HG02840 (cell line): ENCODE data around the gene SMOC1.

ENCODE experiments used
- ATAC-seq: cut with Tn5 transposase; IDR thresholded peaks from one replicate; pipeline ENCODE4 v1.9.1; 2021; ENCODE audit warnings: mild to moderate bottlenecking, moderate library complexity, moderate number of reproducible peaks; ENCODE audit not compliant: unreplicated experiment, low FRiP score

Gene SMOC1

DNA sequence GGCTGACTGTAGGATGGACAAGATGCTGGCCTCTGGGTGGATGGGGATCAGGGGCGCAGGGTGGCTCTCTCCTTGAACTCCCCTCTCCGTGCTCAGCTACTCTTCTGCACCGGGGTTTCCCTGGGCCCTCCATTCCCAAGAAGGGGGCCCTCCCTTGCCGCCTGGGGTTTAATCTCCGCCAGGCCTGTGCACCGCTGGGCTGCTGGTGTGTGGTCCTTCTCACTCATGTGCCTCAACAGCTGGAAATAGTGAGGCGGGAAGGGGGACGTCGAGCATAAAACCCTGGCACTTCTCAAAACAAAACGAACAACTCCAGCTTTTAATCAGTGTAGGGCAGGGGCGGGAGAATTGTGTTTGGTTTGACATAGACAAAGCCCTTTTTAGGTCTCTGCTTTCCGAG lies 19.0 kb upstream of the SMOC1 start:
- ATAC-seq: no peak

DNA sequence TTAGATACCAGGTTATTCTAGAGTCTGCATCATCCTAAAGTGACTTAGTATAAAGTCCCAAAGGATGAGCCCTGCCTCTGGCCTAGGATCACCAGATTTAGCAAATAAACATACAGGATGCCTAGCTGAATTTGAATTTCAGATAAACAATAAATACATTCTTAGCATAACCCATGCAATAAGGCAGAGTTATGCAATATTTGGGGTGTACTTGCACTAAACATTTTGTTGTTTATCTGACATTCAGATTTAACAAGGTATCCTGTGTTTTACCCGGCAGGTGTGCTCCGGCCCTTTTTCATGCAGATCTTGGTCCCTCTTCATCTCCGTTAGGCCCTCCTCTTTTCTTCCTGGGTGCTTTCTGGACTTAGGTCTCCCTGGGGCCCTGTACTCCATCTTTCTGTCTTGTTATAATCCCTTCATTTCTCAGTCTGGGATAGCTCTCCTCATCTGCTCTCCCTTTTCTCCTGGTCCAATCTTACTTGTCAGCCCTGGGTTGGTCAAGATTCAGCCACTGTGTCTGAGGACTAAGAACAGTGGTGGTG lies 18.1 kb upstream of the SMOC1 start:
- no peak for ATAC-seq

DNA sequence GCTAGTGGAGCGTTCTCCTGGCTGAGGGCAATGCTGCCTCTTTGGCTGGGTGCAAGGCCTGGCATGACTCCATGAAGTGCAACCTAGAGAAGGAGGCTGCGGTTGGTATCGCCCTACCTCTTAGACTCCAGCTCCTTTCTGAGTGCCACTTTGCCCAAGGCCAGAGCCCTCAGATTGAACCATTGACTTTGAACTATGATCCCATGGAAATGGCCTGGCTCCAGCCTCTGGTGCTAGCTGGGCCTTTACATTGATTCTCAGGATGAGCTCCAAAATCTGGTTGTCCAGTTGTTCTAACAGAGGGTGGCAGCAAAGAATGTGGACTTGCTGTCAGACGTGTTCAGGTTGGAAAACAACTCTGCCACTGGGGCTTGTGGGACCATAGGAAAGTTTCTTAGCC lies 16.1 kb upstream of the SMOC1 start:
- no peak for ATAC-seq

DNA sequence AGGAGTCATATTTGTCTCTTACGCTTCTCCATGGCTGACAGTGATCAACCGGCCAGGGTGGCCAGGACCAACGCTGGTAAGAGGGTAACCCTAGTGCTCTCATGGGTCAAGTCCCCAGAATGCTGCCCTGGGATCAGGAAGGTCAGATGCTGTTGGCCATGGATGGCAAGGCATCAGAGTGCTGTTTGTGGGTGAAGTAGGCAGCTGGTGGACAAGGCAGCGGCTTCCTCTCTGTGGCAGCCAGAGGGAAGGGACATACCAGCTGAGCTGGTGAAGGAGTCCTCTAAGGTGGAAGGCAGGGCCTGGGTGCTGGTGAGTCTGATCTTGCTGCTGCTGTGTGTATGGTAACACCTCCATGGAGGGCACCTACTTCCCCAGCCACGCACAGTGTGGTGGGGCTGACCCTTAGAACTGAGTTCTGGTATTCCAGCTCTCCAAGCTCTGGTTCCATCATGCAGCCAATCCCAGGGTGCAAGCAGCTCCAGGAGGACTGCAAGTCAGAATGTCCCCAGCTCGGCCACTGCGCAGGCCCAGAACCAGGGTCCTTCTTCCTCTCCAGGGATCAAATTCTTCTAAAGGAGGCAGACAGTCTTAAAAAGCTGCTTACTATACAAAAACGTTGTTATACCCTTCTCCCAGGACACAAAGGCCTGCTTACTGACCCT lies 13.4 kb upstream of the SMOC1 start:
- no peak for ATAC-seq

DNA sequence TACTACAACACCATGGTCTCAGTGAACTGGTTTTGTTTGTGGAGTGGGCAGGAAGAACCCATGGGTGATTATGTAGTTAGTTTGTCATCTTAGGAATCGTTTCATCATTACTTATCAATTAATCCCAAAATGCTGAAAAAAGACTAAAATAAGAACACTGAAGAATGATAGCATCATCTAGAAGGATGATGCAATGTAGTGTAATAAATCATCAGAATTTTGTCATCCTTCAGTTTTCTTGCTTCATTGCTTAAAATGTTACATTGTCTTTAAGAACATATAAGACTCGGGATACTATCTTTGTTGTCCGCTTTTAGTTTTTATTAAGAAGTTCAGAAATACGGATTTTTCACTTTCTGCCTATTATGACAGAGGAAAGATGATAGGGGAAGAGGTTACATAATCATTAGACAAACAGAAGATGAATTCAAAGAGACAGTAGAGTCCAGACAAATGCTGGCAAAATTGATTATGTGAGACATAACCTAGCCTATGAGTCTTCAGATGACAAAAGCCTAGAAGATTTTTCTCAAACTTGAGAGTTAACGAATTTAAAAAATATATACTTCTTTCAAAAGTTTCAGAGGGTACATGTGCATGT lies 10.8 kb upstream of the SMOC1 start:
- no peak for ATAC-seq

- no peak for ATAC-seq
Measured at GRCh38 chr14:69870613-69871012, 8.6 kb upstream of the SMOC1 start.

- ATAC-seq: no peak
Measured at GRCh38 chr14:69873877-69874780, 5.1 kb upstream of the SMOC1 start.

GRCh38 chr14:69876221-69876847 lies 2.9 kb upstream of the SMOC1 start:
- ATAC-seq: no peak

DNA sequence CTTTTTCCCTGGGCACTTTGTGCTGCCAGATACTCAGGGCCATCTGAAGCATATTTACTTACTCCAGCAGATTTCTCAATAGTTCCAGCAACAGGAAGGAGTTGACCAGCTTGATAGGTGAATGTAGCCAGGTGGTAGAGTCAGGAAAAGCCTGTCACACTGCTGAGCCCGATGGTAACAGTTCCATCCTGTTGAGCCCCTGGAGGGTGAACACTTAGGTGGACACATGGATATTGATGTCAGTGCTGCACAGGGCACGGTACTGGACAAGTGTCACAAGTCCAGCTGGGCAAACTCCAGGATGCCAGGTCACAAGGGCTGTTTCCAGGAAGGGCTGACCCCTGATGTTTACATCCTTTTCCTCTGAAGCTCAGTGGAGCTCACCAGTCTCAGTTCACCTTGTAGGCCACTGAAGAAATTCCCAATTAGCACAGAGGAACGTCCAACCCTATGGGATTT lies 2.3 kb upstream of the SMOC1 start:
- no peak for ATAC-seq

DNA sequence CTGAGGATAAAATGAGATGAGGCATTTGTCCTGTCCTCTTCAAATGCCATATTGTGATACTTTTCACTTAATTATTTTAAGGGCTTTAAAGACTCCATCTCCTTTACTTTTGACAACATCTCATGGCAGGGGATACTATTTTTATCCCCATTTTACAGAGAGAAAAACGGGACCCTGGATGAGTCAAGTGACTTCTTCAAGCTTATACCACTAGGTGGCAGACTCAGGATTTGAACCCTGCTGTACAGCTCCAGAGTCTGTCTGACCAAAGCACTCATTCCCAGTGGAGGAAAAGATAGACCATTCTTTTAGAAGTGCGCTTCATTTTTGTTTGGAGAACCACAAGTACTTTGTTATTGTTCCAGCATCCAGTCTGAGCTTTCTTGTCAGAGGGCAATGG lies 1.7 kb upstream of the SMOC1 start:
- ATAC-seq: no peak

DNA sequence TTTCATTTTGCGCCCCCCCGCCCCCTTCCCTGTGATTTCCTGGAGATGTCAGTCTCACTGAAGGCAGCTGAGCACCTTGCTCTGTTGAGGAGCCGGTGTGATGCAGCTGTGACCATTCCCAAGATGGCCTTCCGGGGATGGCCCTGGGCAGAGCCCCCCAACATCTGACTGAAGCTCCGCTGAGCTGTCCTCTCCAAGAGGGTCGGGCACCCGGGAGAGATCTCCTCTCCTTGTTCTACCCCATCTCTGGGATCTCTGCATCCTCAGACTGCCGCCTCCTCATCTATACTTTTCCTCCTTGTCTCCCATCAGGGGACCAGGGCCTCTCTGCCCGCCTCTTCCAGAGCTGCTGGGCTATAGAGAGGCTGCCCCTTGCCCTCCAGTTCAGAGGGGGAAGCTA lies 965 bp upstream of the SMOC1 start:
- no peak for ATAC-seq

GRCh38 chr14:69880044-69880487 lies 850 bp downstream of the SMOC1 start:
- no peak for ATAC-seq

DNA sequence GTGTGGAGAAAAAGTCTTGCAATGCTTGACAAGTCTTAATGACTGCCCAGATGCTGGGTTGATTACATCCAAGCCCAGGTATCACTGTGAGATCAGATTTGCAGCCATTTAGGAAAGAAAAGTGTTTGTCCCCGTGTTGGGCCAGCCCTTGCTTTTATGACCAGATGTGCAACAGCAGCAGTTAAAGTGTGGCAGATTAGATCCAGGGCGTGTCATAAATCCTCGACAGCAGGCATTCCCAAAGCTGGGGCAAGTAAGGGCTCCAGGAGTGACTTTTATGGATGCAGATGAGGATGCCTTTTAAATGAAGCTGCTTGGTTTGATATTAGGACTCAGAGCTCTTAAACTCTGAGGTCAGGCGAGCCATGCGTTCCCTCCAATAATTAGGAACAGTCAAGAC lies 1.7 kb downstream of the SMOC1 start:
- no peak for ATAC-seq

GRCh38 chr14:69882116-69882864 lies 3.1 kb downstream of the SMOC1 start:
- no peak for ATAC-seq

DNA sequence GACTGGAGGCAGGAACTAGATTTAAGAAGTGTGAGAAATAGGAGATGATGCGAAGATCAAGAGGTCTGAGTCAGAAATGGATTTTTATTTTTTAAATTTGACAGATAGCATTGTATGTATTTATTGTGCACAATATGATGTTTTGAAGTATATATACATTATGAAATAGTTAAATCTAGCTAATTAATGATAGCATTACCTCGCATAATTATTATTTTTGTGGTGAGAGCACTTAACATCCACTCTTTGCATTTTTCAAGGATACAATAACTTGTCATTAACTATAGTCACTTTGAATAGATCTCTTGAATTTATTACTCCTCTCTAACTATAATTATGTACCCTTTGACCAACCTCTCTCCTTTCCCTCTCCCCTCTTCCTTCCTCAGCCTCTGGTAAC lies 3.7 kb downstream of the SMOC1 start:
- ATAC-seq: no peak

GRCh38 chr14:69886453-69887242 lies 7.4 kb downstream of the SMOC1 start:
- no peak for ATAC-seq

GRCh38 chr14:69887740-69888657 lies 8.8 kb downstream of the SMOC1 start:
- no peak for ATAC-seq

DNA sequence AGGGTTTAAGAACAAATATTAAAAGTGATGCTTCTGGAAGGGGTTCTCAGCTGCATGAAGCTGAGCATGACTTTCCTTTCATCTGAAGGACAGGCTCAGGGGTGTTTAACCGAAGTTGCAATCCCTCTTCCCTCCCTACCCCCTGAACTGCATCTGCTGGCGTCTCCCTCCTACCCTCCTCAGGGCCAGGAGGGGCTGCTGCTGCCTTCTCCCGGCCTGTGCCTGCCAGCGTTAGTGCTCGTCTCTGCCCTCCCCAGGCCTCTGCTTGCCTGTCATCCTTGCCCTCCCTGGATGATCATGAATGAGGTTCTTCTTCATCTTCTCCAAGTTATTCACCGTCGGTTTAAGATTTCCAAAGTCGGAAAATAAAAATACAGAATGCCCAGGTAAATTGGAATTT lies 12.2 kb downstream of the SMOC1 start:
- no peak for ATAC-seq
